Measurements from ENCODE around the gene SSUH2.

Gene SSUH2

DNA sequence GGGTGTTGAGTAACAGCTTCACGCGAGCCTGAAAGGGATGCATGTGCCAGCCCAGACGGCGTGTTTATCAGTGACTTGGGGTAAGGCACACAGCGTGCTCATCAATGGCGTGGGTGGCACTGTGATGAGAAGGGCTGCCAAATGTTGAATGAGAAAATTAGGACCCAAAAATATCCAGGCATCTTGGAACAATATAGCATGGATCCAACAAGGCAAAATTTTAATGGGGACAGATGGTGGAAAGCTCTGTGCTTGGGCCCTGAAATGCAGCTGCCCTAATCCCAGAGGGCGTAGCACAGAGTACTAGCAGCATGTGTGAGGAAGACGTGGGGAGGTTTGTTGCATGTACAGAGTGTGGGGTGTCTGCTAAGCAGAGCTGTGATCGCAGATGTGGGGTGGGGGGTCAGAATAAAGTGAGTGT lies 48.9 kb downstream of the SSUH2 start:
- Histone ChIP-seq H4K8ac (ENCODE audit: low read depth, low read length) (no peak overlapping the region), H2BK12ac (ENCODE audit: low read length) (no peak overlapping the region), H3K36me3 (ENCODE audit: control insufficient read depth in 1 of 2, insufficient read depth in 2 of 2, low read length in 2 of 2) (no peaks in the 10 kb centered on the region), H3K4ac (ENCODE audit: low read depth, low read length) (no peak overlapping the region), H3K27me3 (ENCODE audit: insufficient read depth, low read length) (no peaks in the 10 kb centered on the region), H3K14ac (ENCODE audit: low read length) (no peak overlapping the region), H3K79me2 (ENCODE audit: control insufficient read depth, insufficient read depth, low read length, poor library complexity) (no peaks in the 10 kb centered on the region), H3K18ac (ENCODE audit: low read length) (no peak overlapping the region), H3K9ac (ENCODE audit: low read length) (peak overlapping the region; percentile 42), H4K91ac (ENCODE audit: low read depth, low read length) (no peak overlapping the region), H2BK120ac (ENCODE audit: insufficient read depth, low read length, poor library complexity) (no peak overlapping the region), H3K27ac (ENCODE audit: low read depth, low read length) (no peak overlapping the region), H3K23ac (ENCODE audit: low read length) (no peak overlapping the region), H2AK5ac (ENCODE audit: low read length) (no peak overlapping the region), H3K79me1 (ENCODE audit: low read length) (no peaks in the 10 kb centered on the region), H2BK5ac (ENCODE audit: low read depth, low read length, poor library complexity) (no peak overlapping the region), H3K4me1 (ENCODE audit: control insufficient read depth in 1 of 2, insufficient read depth in 2 of 2, low read length in 2 of 2) (no peaks in the 10 kb centered on the region), H3K9me3 (ENCODE audit: insufficient read depth, low read depth, low read length) (no peaks in the 10 kb centered on the region), H3K4me2 (ENCODE audit: low read length) (no peak overlapping the region), H2AFZ (ENCODE audit: insufficient read depth, low read length, poor library complexity) (no peak overlapping the region), H4K12ac (ENCODE audit: low read depth, low read length) (no peak overlapping the region), H3K4me3 (ENCODE audit: low read depth, low read length) (no peak overlapping the region)
- no CpG with 5 or more reads among the region's 9 CpGs for WGBS (ENCODE audit: extremely low coverage, insufficient coverage, insufficient read length)
- no peak for DNase-seq

DNA sequence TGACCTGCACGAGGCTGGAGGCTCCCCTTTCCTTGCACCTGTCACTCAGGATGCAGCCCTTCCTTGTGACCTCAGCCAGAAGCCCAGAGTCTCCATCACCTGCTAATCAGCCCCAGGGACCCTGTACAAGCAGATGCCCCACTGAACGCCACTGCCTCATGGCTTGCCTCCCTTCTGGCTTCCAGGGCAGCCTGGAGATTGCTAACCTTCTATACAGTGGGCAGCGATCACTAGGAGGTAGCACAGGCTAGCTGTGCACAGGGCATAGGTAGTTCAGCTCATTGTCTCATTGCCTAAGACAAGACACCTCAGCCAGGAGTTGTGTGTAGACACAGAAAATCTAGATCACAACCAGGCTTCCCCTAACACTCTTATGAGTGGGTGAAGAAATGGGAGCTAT lies 49.3 kb downstream of the SSUH2 start:
- no peaks in the 10 kb centered on the region for H3K36me3 ChIP-seq (ENCODE audit: control insufficient read depth in 1 of 2, insufficient read depth in 2 of 2, low read length in 2 of 2)

DNA sequence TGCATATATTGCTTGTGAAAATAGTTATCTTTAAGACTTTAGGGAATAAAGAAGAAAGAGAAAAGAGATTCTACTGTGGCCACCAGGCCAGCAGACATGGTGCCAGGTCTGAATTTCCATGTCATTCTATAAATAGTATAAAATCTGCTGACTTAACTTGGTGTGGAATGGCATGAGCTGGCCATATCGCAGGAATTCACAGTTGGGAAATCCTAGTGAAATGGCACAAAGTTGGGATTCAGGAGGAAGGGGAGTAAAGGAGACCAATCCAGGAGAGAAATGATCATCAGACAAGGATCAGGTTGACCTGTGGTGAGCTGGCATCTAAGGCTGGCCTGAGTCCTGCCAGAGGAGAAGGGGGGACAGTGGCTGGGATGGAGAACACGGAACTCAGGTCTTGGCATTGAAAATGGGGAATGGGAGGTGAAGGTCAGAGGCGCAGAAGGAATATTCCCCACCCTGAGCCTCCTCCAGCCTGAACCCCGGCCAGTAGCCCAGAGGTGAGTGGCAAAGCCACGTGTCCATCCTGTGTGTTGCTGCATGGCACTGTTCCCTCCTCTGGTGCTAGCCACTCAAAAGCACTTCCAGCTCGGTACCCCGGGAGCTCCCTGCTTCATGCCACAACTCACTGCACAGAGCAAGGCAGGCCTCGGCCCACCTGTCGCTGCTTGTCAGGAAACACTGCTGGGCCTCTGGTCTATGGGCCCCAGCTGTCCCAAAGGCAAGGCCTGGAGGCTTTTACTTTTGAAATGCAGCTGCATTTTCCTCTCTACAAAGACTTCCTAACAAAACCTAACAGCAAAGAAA lies 51.4 kb downstream of the SSUH2 start:
- Histone ChIP-seq H2AFZ (ENCODE audit: insufficient read depth, low read length, poor library complexity) (no peak overlapping the region), H2AK5ac (ENCODE audit: low read length) (no peak overlapping the region), H3K79me2 (ENCODE audit: control insufficient read depth, insufficient read depth, low read length, poor library complexity) (no peaks in the 10 kb centered on the region)

More for the DNA sequence above, 49.3 kb downstream of the SSUH2 start:
- Histone ChIP-seq H3K9me3 (ENCODE audit: insufficient read depth, low read depth, low read length) (no peaks in the 10 kb centered on the region), H3K4ac (ENCODE audit: low read depth, low read length) (no peak overlapping the region), H3K27me3 (ENCODE audit: insufficient read depth, low read length) (no peaks in the 10 kb centered on the region), H3K4me2 (ENCODE audit: low read length) (no peak overlapping the region), H2AK5ac (ENCODE audit: low read length) (no peak overlapping the region), H2AFZ (ENCODE audit: insufficient read depth, low read length, poor library complexity) (no peak overlapping the region), H3K27ac (ENCODE audit: low read depth, low read length) (no peak overlapping the region), H4K8ac (ENCODE audit: low read depth, low read length) (no peak overlapping the region), H2BK12ac (ENCODE audit: low read length) (no peak overlapping the region), H2BK120ac (ENCODE audit: insufficient read depth, low read length, poor library complexity) (no peak overlapping the region), H3K79me2 (ENCODE audit: control insufficient read depth, insufficient read depth, low read length, poor library complexity) (no peaks in the 10 kb centered on the region), H2BK5ac (ENCODE audit: low read depth, low read length, poor library complexity) (no peak overlapping the region), H3K14ac (ENCODE audit: low read length) (no peak overlapping the region), H3K79me1 (ENCODE audit: low read length) (no peaks in the 10 kb centered on the region), H4K91ac (ENCODE audit: low read depth, low read length) (no peak overlapping the region), H3K23ac (ENCODE audit: low read length) (no peak overlapping the region), H3K18ac (ENCODE audit: low read length) (no peak overlapping the region), H3K4me3 (ENCODE audit: low read depth, low read length) (no peak overlapping the region), H3K4me1 (ENCODE audit: control insufficient read depth in 1 of 2, insufficient read depth in 2 of 2, low read length in 2 of 2) (peaks cover 0 to 2% of the 10 kb centered on the region in 2 experiments), H4K12ac (ENCODE audit: low read depth, low read length) (no peak overlapping the region), H3K9ac (ENCODE audit: low read length) (no peak overlapping the region)
- DNase-seq = no peak
- WGBS (ENCODE audit: extremely low coverage, insufficient coverage, insufficient read length) = no CpG with 5 or more reads among the region's 3 CpGs

DNA sequence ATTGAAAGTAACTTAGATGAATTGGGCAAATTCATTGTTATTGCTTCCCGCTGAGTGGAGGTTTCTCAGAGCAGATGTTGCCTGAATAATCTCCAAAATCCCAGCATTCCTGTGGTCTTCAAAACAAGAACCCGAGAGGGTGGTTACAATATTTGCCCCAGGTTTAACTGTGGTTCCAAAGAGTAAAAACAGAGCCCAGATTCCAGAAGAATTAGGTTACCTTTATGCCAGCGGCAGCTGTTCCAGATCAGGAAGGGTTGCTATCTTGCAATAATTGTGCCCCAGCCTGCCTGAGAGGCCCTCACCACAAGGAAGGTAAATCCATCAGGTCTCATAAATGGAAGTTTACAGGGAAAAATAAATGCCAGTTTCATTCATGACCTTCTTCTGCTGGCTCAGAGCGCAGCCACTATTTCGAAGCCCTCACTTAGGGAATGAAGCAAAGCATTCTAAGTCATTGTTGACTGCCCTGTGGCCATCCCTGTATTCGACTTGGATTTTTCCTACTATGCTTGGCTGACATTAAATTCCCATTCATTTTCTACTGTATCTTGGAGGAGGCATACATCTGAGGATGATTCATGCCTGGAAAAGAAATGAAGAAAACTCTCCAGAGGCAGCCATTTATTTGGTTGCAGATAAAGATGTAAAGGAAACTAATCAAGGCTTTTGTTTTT lies 54.6 kb downstream of the SSUH2 start:
- Histone ChIP-seq H3K9me3 (ENCODE audit: insufficient read depth, low read depth, low read length) (no peaks in the 10 kb centered on the region), H3K23ac (ENCODE audit: low read length) (no peak overlapping the region), H2BK12ac (ENCODE audit: low read length) (no peak overlapping the region), H4K91ac (ENCODE audit: low read depth, low read length) (no peak overlapping the region), H2BK120ac (ENCODE audit: insufficient read depth, low read length, poor library complexity) (no peak overlapping the region), H3K79me2 (ENCODE audit: control insufficient read depth, insufficient read depth, low read length, poor library complexity) (no peaks in the 10 kb centered on the region), H2BK5ac (ENCODE audit: low read depth, low read length, poor library complexity) (no peak overlapping the region), H3K79me1 (ENCODE audit: low read length) (peaks cover 3% of the 10 kb centered on the region), H3K9ac (ENCODE audit: low read length) (no peak overlapping the region), H3K4me3 (ENCODE audit: low read depth, low read length) (no peak overlapping the region), H3K4ac (ENCODE audit: low read depth, low read length) (no peak overlapping the region), H3K4me2 (ENCODE audit: low read length) (no peak overlapping the region), H2AFZ (ENCODE audit: insufficient read depth, low read length, poor library complexity) (no peak overlapping the region), H3K27ac (ENCODE audit: low read depth, low read length) (peak overlapping the region; percentile 34), H4K8ac (ENCODE audit: low read depth, low read length) (no peak overlapping the region), H3K27me3 (ENCODE audit: insufficient read depth, low read length) (no peaks in the 10 kb centered on the region), H4K12ac (ENCODE audit: low read depth, low read length) (no peak overlapping the region), H2AK5ac (ENCODE audit: low read length) (no peak overlapping the region), H3K4me1 (ENCODE audit: control insufficient read depth in 1 of 2, insufficient read depth in 2 of 2, low read length in 2 of 2) (peaks cover 2 to 8% of the 10 kb centered on the region in 2 experiments), H3K14ac (ENCODE audit: low read length) (no peak overlapping the region), H3K36me3 (ENCODE audit: control insufficient read depth in 1 of 2, insufficient read depth in 2 of 2, low read length in 2 of 2) (no peaks in the 10 kb centered on the region), H3K18ac (ENCODE audit: low read length) (no peak overlapping the region)
- no CpG with 5 or more reads among the region's 6 CpGs for WGBS (ENCODE audit: extremely low coverage, insufficient coverage, insufficient read length)
- DNase-seq = peak in 1 of 2 donors; percentile 42

More for the DNA sequence above, 51.4 kb downstream of the SSUH2 start:
- Histone ChIP-seq H3K4ac (ENCODE audit: low read depth, low read length) (no peak overlapping the region), H3K4me2 (ENCODE audit: low read length) (no peak overlapping the region), H3K18ac (ENCODE audit: low read length) (no peak overlapping the region), H3K9me3 (ENCODE audit: insufficient read depth, low read depth, low read length) (no peaks in the 10 kb centered on the region), H4K8ac (ENCODE audit: low read depth, low read length) (no peak overlapping the region), H2BK12ac (ENCODE audit: low read length) (no peak overlapping the region), H3K14ac (ENCODE audit: low read length) (no peak overlapping the region), H3K27ac (ENCODE audit: low read depth, low read length) (no peak overlapping the region), H3K27me3 (ENCODE audit: insufficient read depth, low read length) (no peaks in the 10 kb centered on the region), H3K9ac (ENCODE audit: low read length) (no peak overlapping the region), H2BK5ac (ENCODE audit: low read depth, low read length, poor library complexity) (no peak overlapping the region), H4K12ac (ENCODE audit: low read depth, low read length) (no peak overlapping the region), H3K4me1 (ENCODE audit: control insufficient read depth in 1 of 2, insufficient read depth in 2 of 2, low read length in 2 of 2) (peaks cover 2 to 8% of the 10 kb centered on the region in 2 experiments), H3K23ac (ENCODE audit: low read length) (no peak overlapping the region), H4K91ac (ENCODE audit: low read depth, low read length) (no peak overlapping the region), H3K4me3 (ENCODE audit: low read depth, low read length) (no peak overlapping the region), H3K79me1 (ENCODE audit: low read length) (peaks cover 3% of the 10 kb centered on the region), H2BK120ac (ENCODE audit: insufficient read depth, low read length, poor library complexity) (no peak overlapping the region), H3K36me3 (ENCODE audit: control insufficient read depth in 1 of 2, insufficient read depth in 2 of 2, low read length in 2 of 2) (no peaks in the 10 kb centered on the region)
- DNase-seq = peak in 1 of 2 donors; percentile 42
- WGBS (ENCODE audit: extremely low coverage, insufficient coverage, insufficient read length) = no CpG with 5 or more reads among the region's 9 CpGs
